ENCODE data around the gene RXFP2.

- TF ChIP-seq CTCF (IDR thresholded peaks at IDR 0.05; ENCODE audit: poor library complexity): no peak
- no peak for TF ChIP-seq EZH2phosphoT487 (IDR thresholded peaks at IDR 0.05; ENCODE audit: low read depth, severe bottlenecking, unreplicated experiment)
Measured at GRCh38 chr13:31826521-31826920, 87.2 kb downstream of the RXFP2 start.

All from hepatocyte (in vitro differentiated cells).